ENCODE measurements around the gene MOK. TPM values are rescaled to one million over a fixed set of nuclear protein-coding genes. Genes with fewer than 3 reads are reported as not detected.
A peak's percentile ranks its signal among the peaks of the same experiment; 100 is the strongest.

The MOK gene
- total RNA-seq, 1 experiment from 2014 or later: 2.8 TPM

- Mint-ChIP-seq H3K27ac (peak overlapping the region; percentile 43 to 89 (median 67); a peak in 3 of 7 replicates), H3K9me3 (no peaks in the 10 kb centered on the region), H3K4me1 (peaks cover 8 to 13% of the 10 kb centered on the region in 2 experiments), H3K4me3 (no peak overlapping the region), H3K27me3 (ENCODE audit: low read depth) (no peaks in the 10 kb centered on the region; the same call in 1 of the 2 replicates), H3K36me3 (ENCODE audit: insufficient read depth in 1 of 3, low read depth in 3 of 3) (peaks cover 3 to 11% (median 5%) of the 10 kb centered on the region in 3 experiments)
- Histone ChIP-seq H2BK5ac (ENCODE audit: insufficient read length, low read length) (no peak overlapping the region), H2BK12ac (ENCODE audit: insufficient read length, low read depth, low read length) (no peak overlapping the region), H3K27ac (ENCODE audit: insufficient read length, low read depth, low read length) (no peak overlapping the region), H3K4ac (ENCODE audit: low read depth, low read length) (no peak overlapping the region), H4K20me1 (ENCODE audit: control insufficient read depth, insufficient read depth, insufficient read length) (no peaks in the 10 kb centered on the region), H4K5ac (ENCODE audit: insufficient read length, low read depth, low read length) (no peak overlapping the region), H3T11ph (ENCODE audit: low read length) (no peak overlapping the region), H3K14ac (ENCODE audit: insufficient read depth, low read length) (no peak overlapping the region), H2AK5ac (ENCODE audit: insufficient read length, low read length) (no peak overlapping the region), H2BK120ac (ENCODE audit: low read depth, low read length, poor library complexity, severe bottlenecking) (no peak overlapping the region), H3K9ac (ENCODE audit: extremely low read depth, insufficient read length, low read length) (no peak overlapping the region), H4K91ac (ENCODE audit: insufficient read length, low read depth, low read length) (no peak overlapping the region), H2BK15ac (ENCODE audit: low read depth, low read length) (no peak overlapping the region), H3K23ac (ENCODE audit: insufficient read length, low read depth, low read length) (no peak overlapping the region), H2AFZ (ENCODE audit: low read length) (no peak overlapping the region), H3K4me1 (ENCODE audit: insufficient read depth, low read length) (no peaks in the 10 kb centered on the region), H3K23me2 (ENCODE audit: insufficient read length, low read depth, low read length, poor library complexity, severe bottlenecking) (no peaks in the 10 kb centered on the region), H3K18ac (ENCODE audit: insufficient read length, low read depth, low read length) (no peak overlapping the region), H4K8ac (replicated peaks; ENCODE audit: insufficient read length, low read depth, low read length) (no peak overlapping the region), H2BK20ac (ENCODE audit: low read depth, low read length, poor library complexity, severe bottlenecking) (no peak overlapping the region), H3K27me3 (ENCODE audit: insufficient read depth, low read length) (no peaks in the 10 kb centered on the region), H3K79me2 (ENCODE audit: insufficient read depth, low read length) (no peaks in the 10 kb centered on the region), H3K79me1 (ENCODE audit: insufficient read depth, low read depth, low read length, poor library complexity, severe bottlenecking) (no peaks in the 10 kb centered on the region), H3K56ac (ENCODE audit: insufficient read length, low read depth, low read length) (no peak overlapping the region), H3K9me3 (ENCODE audit: control insufficient read depth, low read depth, low read length) (no peaks in the 10 kb centered on the region), H3K4me2 (ENCODE audit: insufficient read depth, insufficient read length, low read length) (no peak overlapping the region)
- peak; percentile 17; the same call in 1 of the 3 replicates for TF ChIP-seq CTCF (conservative IDR thresholded peaks at IDR 0.05)
- DNase-seq: no peak
- WGBS (ENCODE audit: extremely low coverage, insufficient read length, low lambda C conversion rate): no CpG with 5 or more reads among the region's 27 CpGs
These were observed 78.4 kb downstream of the MOK start for GRCh38 chr14:102226356-102227125.

Data from H9 (cell line).